Activated CD8-positive, alpha-beta T cell treated with anti-CD3 and anti-CD28 coated beads, Interleukin-2, amount 10 ng/mL, durations not matched to agents 7 days and 5 days (primary cell): ENCODE measurements around the gene ZNF366. TPM values are rescaled to one million over a fixed set of nuclear protein-coding genes. Genes with fewer than 3 reads are reported as not detected.

Source experiments
- ATAC-seq: fragments of 150-1000 bp; cut with Tn5 transposase; one replicate; pipeline ENCODE4 v1.10.0; 2021; ENCODE audit warnings: moderate library complexity
- CTCF ChIA-PET: fragments of 350-600 bp; sonication (Branson Sonifier 250); formaldehyde crosslinking; loops from one replicate; lab custom pipeline; 2021; ENCODE audit warnings: antibody characterized with exemption; lab: Charles Lee
- POLR2A ChIA-PET: fragments of 350-600 bp; sonication (Branson Sonifier 250); formaldehyde crosslinking; loops from one replicate; lab custom pipeline; 2021; ENCODE audit warnings: antibody characterized with exemption; lab: Charles Lee
- DNase-seq: peaks from one replicate; pipeline ENCODE4 v3.0.0-alpha.2; 2020
- H3K27ac Mint-ChIP-seq: one replicate; pipeline ENCODE4 v1.8.0; 2021; ENCODE audit warnings: mild to moderate bottlenecking, mixed read lengths
- H3K27me3 Mint-ChIP-seq: one replicate; pipeline ENCODE4 v1.8.0; 2021; ENCODE audit warnings: low read depth, mixed read lengths
- H3K36me3 Mint-ChIP-seq: one replicate; pipeline ENCODE4 v1.8.0; 2021; ENCODE audit warnings: low read depth, mixed read lengths
- H3K4me1 Mint-ChIP-seq: one replicate; pipeline ENCODE4 v1.8.0; 2021; ENCODE audit warnings: low read depth, mixed read lengths
- H3K4me3 Mint-ChIP-seq: one replicate; pipeline ENCODE4 v1.8.0; 2021; ENCODE audit warnings: mild to moderate bottlenecking, mixed read lengths
- H3K9me3 Mint-ChIP-seq: one replicate; pipeline ENCODE4 v1.8.0; 2022; ENCODE audit warnings: mixed read lengths; ENCODE audit not compliant: insufficient read depth
- total RNA-seq, 2 experiments: library from RNA; stranded (reverse); gene quantifications; one replicate each; pipeline ENCODE4 v1.2.3, GENCODE V29; 2021

ZNF366 gene
- total RNA-seq, 2 experiments from 2014 or later, result not detected

GRCh38 chr5:72447751-72448150 lies 59.5 kb downstream of the ZNF366 start:
- no peak for DNase-seq
- no peak overlapping the region for H3K4me3 Mint-ChIP-seq
- H3K9me3 Mint-ChIP-seq, result no peaks in the 10 kb centered on the region
- H3K36me3 Mint-ChIP-seq, result no peaks in the 10 kb centered on the region
- peaks cover 2% of the 10 kb centered on the region for H3K27me3 Mint-ChIP-seq
- H3K4me1 Mint-ChIP-seq, result no peaks in the 10 kb centered on the region
- no peak overlapping the region for H3K27ac Mint-ChIP-seq
- ATAC-seq, result no peak
- CTCF ChIA-PET, result no interaction called here
- POLR2A ChIA-PET, result no interaction called here

DNA sequence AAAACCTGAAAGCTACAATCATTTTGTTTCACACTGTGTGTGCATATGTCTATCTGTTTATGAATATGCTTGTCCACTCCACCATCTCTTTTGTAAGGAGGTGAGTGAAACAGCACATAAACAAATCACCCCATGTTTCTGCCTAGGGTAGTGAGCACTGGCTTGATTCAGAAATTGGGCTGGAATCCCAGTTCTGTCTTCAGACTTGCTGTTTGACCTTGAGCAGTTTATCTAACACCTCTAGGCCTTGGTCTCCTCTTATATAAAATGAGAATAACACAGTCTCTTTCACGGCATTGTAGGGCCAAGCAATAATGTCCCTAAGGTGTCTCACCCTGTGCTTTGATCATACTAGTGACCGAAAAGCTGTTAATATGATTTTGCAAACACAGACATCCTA lies 61.2 kb downstream of the ZNF366 start:
- ChIA-PET CTCF (no interaction called here), POLR2A (no interaction called here)
- H3K36me3 Mint-ChIP-seq, result no peaks in the 10 kb centered on the region

DNA sequence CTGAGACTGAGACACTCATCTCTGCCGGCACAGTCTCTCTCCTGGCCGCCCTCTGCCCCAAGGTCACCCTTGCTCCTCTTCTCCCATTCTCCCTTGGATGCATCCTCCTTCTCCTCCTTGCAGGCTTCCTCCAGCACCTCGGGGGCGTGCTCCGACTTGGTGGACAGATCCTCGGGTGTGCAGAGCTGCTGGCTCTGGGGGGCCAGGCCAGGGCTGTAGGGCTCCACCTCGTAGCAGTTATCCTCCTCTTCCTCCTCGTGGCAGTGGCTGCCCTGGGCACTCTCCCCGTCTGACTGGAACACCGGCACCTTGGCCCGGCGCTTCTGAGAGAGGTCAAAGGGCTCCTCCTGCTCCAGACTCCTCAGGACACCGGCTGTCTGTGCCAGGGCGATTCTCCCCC lies 63.3 kb downstream of the ZNF366 start:
- POLR2A ChIA-PET, result no interaction called here
- H3K9me3 Mint-ChIP-seq, result no peaks in the 10 kb centered on the region

More for the DNA sequence above, 61.2 kb downstream of the ZNF366 start:
- Mint-ChIP-seq H3K4me3 (no peak overlapping the region), H3K27me3 (peaks cover 2% of the 10 kb centered on the region), H3K9me3 (no peaks in the 10 kb centered on the region), H3K27ac (no peak overlapping the region), H3K4me1 (no peaks in the 10 kb centered on the region)
- ATAC-seq (no peak), DNase-seq (no peak)

DNA sequence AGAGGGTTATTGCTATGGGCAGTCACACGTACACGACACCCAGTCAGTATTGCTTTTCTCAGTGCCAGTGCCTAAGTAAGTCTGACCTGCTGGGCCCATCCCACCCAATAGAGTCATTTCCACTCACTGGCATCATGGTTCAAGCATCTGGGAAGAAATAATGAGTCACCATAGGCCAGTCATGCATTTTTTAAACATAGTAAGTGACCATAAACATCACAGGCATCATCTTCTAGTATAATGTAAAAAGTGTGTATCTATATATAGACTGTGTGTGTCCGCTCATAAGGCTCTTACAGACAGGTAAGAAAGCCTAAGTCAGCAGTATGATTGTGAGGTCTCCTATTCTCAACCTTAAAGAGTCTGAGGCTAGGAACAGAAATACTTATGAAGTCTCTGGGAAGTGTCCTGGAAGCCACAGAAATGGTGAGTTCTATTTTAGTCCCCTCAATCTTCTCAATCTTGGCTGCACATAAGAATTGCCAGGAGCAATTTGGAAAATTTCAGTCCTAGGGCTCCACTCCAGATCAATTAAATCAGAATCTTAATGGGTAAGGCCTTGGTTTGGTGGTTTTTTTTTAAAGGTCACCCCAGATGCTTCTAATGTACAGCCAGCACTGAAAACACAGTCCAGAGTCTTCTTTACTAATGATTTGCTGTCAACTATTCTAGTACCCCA lies 65.2 kb downstream of the ZNF366 start:
- peaks cover 2% of the 10 kb centered on the region for H3K27me3 Mint-ChIP-seq
- H3K36me3 Mint-ChIP-seq, result no peaks in the 10 kb centered on the region
- DNase-seq (no peak), ATAC-seq (no peak)
- no peak overlapping the region for H3K4me3 Mint-ChIP-seq
- no peak overlapping the region for H3K27ac Mint-ChIP-seq
- ChIA-PET CTCF (no interaction called here), POLR2A (no interaction called here)
- H3K9me3 Mint-ChIP-seq, result no peaks in the 10 kb centered on the region
- no peaks in the 10 kb centered on the region for H3K4me1 Mint-ChIP-seq

More for the DNA sequence above, 63.3 kb downstream of the ZNF366 start:
- Mint-ChIP-seq H3K27me3 (peaks cover 2% of the 10 kb centered on the region), H3K4me3 (no peak overlapping the region), H3K4me1 (no peaks in the 10 kb centered on the region), H3K27ac (no peak overlapping the region), H3K36me3 (no peaks in the 10 kb centered on the region)
- CTCF ChIA-PET, result no interaction called here
- DNase-seq, result no peak
- ATAC-seq, result no peak

- CTCF ChIA-PET, result no interaction called here
- Mint-ChIP-seq H3K4me3 (no peak overlapping the region), H3K27ac (no peak overlapping the region), H3K36me3 (no peaks in the 10 kb centered on the region), H3K4me1 (no peaks in the 10 kb centered on the region), H3K9me3 (no peaks in the 10 kb centered on the region), H3K27me3 (peaks cover under 1% of the 10 kb centered on the region)
- POLR2A ChIA-PET, result no interaction called here
- no peak for ATAC-seq
- no peak for DNase-seq
These were observed 66.0 kb downstream of the ZNF366 start for GRCh38 chr5:72441094-72441723.

GRCh38 chr5:72440207-72440638 lies 67.0 kb downstream of the ZNF366 start:
- CTCF ChIA-PET, result no interaction called here
- H3K27me3 Mint-ChIP-seq, result peaks cover 3% of the 10 kb centered on the region
- no peak overlapping the region for H3K27ac Mint-ChIP-seq
- no peaks in the 10 kb centered on the region for H3K4me1 Mint-ChIP-seq
- POLR2A ChIA-PET, result no interaction called here
- H3K36me3 Mint-ChIP-seq, result no peaks in the 10 kb centered on the region
- ATAC-seq (no peak), DNase-seq (no peak)
- H3K4me3 Mint-ChIP-seq, result no peak overlapping the region
- H3K9me3 Mint-ChIP-seq, result no peaks in the 10 kb centered on the region

- ATAC-seq (no peak), DNase-seq (no peak)
- peaks cover 5% of the 10 kb centered on the region for H3K27me3 Mint-ChIP-seq
- H3K4me1 Mint-ChIP-seq, result no peaks in the 10 kb centered on the region
- H3K36me3 Mint-ChIP-seq, result no peaks in the 10 kb centered on the region
- POLR2A ChIA-PET, result no interaction called here
- no peak overlapping the region for H3K4me3 Mint-ChIP-seq
- H3K27ac Mint-ChIP-seq, result no peak overlapping the region
- H3K9me3 Mint-ChIP-seq, result no peaks in the 10 kb centered on the region
- CTCF ChIA-PET, result no interaction called here
These were observed 68.0 kb downstream of the ZNF366 start for GRCh38 chr5:72439192-72439591.

- ChIA-PET CTCF (no interaction called here), POLR2A (no interaction called here)
- Mint-ChIP-seq H3K36me3 (no peaks in the 10 kb centered on the region), H3K27me3 (peaks cover 5% of the 10 kb centered on the region), H3K27ac (no peak overlapping the region), H3K4me1 (no peaks in the 10 kb centered on the region), H3K4me3 (no peak overlapping the region), H3K9me3 (no peaks in the 10 kb centered on the region)
- ATAC-seq (no peak), DNase-seq (no peak)
These were observed 69.1 kb downstream of the ZNF366 start for GRCh38 chr5:72438141-72438540.

- peaks cover 5% of the 10 kb centered on the region for H3K27me3 Mint-ChIP-seq
- H3K4me1 Mint-ChIP-seq, result no peaks in the 10 kb centered on the region
- H3K27ac Mint-ChIP-seq, result no peak overlapping the region
- ATAC-seq (no peak), DNase-seq (no peak)
- POLR2A ChIA-PET, result no interaction called here
- H3K9me3 Mint-ChIP-seq, result no peaks in the 10 kb centered on the region
- H3K4me3 Mint-ChIP-seq, result no peak overlapping the region
- CTCF ChIA-PET, result no interaction called here
- no peaks in the 10 kb centered on the region for H3K36me3 Mint-ChIP-seq
These were observed 70.3 kb downstream of the ZNF366 start for GRCh38 chr5:72436796-72437471.

- ATAC-seq (no peak), DNase-seq (no peak)
- Mint-ChIP-seq H3K27me3 (peaks cover 6% of the 10 kb centered on the region), H3K27ac (no peak overlapping the region), H3K4me3 (no peak overlapping the region), H3K4me1 (no peaks in the 10 kb centered on the region), H3K9me3 (no peaks in the 10 kb centered on the region), H3K36me3 (no peaks in the 10 kb centered on the region)
- ChIA-PET POLR2A (no interaction called here), CTCF (interaction anchor here (2.1 kb wide), 1 partner anchor 69 kb away, joined by 4 read pairs; no protein-coding TSS in a partner anchor)
These were observed 72.3 kb downstream of the ZNF366 start for GRCh38 chr5:72434781-72435437.

GRCh38 chr5:72434056-72434780 lies 73.0 kb downstream of the ZNF366 start:
- DNase-seq (no peak), ATAC-seq (no peak)
- Mint-ChIP-seq H3K27ac (no peak overlapping the region), H3K4me1 (no peaks in the 10 kb centered on the region), H3K36me3 (no peaks in the 10 kb centered on the region), H3K4me3 (no peak overlapping the region), H3K27me3 (peaks cover 9% of the 10 kb centered on the region), H3K9me3 (no peaks in the 10 kb centered on the region)
- CTCF ChIA-PET, result interaction anchor here (0.6 to 2.1 kb wide), 2 partner anchors 68 to 407 kb away, joined by 3 to 4 read pairs; no protein-coding TSS in a partner anchor
- POLR2A ChIA-PET, result no interaction called here
